RKO (cell line): Measurements from ENCODE around the gene RBM33.

Experiments
- DNase-seq: peaks from one replicate; pipeline ENCODE4 v3.0.0-alpha.2; 2016; ENCODE audit warnings: low spot score

RBM33 gene

GRCh38 chr7:155770241-155770640 is 125.8 kb downstream of the RBM33 start:
- no peak for DNase-seq

DNA sequence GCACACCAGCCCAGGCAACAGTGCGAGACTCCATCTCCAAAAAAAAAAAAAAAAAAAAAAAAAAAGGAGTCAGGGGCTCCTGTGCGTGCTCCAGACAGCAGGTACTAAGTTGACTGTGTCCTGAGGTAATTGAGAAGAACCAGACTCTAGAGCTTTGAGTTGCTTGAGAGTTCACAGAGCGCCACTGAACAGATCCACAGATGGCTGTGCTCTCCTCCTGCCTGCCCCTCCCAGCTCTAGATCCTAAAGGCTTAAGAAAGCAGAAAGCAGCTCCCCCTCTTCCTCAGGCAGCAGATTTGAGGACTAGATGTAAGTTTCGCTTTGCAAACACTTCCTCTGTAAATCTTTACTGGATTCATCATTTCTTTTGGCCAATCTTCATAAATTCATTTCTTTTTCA is 129.1 kb downstream of the RBM33 start:
- DNase-seq, result no peak

DNA sequence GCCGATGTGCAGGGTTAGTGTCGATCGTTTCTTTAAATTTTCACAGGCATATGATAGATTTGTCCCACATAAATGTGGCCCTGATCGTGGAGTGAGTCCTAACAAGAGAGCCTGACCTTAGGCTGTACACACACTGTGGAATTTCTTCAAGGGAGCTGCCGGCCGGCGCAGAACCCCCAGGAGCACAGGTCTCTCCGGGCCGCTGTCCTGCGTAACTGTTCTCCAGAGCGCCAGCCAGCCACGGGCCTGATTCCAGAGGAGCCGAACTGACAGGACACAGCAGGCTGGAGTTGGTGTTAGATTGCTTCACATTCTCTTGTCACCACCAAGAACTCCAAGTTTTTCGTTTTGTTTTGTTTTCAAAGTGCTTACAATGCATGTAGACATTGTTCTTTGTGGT is 130.5 kb downstream of the RBM33 start:
- no peak for DNase-seq

GRCh38 chr7:155775691-155776090 is 131.2 kb downstream of the RBM33 start:
- no peak for DNase-seq

- DNase-seq, result no peak
Measured at GRCh38 chr7:155776606-155777005, 132.1 kb downstream of the RBM33 start.

DNA sequence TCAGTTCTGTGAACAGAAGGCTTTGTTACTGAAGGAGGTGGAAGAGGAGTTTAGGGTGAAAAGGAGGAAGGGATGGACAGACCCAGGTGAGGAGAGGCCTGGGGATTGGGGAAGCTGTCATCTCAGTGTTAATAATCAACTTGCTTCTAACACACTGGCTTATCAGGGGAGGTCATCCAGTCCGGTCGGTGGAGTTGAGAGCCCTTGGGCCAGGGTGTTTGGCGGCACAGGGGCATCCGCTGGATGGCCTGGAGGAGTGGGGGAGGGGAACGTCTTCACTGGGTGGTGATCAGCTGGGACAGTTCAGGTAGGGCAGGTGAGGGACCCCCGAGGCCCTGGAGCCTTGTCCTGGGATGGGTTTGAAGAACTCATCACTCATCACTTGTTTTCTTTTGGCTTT is 133.9 kb downstream of the RBM33 start:
- DNase-seq, result no peak

DNA sequence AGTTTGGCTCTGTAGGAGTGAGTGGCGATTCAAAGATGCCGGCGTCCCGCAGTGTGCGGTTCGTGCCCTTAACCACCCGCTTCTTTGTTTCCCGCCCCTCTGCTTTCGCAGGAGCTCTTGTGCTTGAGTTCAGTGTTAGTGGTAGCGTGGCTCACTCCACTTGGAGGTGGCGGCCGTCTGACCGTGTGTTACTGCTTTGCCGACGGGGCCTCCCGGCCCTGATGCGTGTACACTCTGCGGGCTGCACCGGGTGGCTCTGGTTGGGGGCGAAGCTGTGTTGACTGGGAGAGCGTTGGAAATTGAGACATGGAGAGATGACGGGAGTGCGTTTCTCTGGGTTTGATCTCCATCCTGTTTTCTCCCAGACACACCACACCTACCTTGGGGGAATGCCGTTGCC is 136.4 kb downstream of the RBM33 start:
- DNase-seq, result no peak

- DNase-seq, result no peak
Measured at GRCh38 chr7:155781433-155781832, 137.0 kb downstream of the RBM33 start.

- DNase-seq, result no peak
Measured at GRCh38 chr7:155782466-155782865, 138.0 kb downstream of the RBM33 start.

DNA sequence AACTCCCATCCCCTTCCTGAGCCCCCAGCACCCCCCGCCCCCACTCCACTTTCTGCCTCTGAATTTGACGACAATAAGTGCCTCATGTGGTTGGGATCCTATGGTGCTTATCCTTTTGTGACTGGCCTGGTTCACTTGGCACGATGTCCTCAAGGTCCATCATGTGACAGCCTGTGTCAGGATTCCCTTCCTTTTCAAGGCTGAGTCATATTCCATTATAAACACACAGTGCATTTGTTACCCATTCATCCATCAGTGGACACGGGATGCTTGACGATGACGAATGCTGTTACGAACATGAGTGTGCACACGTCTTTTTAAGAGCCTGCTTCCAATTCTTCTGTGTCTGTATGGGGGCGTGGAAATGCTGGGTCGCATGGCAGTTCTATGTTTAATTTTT is 141.1 kb downstream of the RBM33 start:
- DNase-seq, result peak; percentile 84

DNA sequence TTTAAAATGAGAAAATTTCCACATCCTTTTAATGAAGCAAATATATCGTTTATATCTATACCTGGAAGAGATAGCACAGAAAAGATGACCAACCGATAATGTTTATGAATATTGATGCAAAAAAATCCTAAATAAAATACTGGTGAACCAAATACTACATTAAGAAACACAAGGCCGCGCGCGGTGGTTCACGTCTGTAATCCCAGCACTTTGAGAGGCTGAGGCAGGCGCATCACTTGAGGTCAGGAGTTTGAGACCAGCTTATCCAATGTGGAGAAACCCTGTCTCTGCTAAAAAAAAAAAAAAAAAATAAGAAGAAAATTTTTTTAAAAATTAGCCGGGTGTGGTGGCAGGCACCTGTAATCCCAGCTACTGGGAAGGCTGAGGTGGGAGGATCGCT is 142.0 kb downstream of the RBM33 start:
- DNase-seq, result no peak

GRCh38 chr7:155787171-155787851 is 142.8 kb downstream of the RBM33 start:
- no peak for DNase-seq

DNA sequence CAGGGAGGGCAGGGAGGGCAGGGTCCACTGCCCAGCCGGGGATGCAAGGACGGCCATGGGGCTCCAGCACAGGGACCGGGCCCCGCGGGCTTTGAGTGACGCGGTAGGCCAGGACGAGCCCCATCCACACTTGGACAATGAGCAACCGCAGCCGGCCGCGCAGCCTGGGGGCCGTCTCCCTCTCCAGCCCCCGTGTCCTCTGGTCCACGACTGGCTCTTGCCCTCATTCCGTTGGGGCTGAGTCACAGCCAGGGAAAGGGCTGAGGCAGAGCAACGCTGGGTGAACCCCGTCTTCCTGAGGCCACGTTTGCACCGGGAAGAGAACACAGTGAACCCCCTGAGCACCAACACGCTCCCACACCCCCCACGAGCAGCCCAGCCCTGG is 144.1 kb downstream of the RBM33 start:
- peak; percentile 11 for DNase-seq

- DNase-seq, result no peak
Measured at GRCh38 chr7:155789001-155789725, 144.7 kb downstream of the RBM33 start.

DNA sequence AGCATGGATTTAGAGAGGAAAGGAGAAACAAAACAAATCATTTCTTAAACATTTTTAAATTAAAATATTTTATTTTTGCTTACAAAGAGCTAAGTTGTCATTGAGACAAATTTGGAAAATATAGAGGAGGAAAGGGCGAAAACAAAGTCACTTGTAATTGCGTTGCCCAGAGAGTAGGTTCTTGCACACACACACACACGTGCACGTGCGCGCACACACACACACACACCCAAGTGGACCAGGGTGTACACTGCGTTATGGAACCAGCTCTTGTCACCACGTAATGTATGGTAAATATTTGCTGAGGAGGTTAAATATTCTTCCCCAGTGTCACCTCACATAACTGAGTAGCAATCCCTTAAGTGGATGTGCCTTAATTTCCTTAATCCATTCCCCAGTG is 146.2 kb downstream of the RBM33 start:
- DNase-seq, result no peak

DNA sequence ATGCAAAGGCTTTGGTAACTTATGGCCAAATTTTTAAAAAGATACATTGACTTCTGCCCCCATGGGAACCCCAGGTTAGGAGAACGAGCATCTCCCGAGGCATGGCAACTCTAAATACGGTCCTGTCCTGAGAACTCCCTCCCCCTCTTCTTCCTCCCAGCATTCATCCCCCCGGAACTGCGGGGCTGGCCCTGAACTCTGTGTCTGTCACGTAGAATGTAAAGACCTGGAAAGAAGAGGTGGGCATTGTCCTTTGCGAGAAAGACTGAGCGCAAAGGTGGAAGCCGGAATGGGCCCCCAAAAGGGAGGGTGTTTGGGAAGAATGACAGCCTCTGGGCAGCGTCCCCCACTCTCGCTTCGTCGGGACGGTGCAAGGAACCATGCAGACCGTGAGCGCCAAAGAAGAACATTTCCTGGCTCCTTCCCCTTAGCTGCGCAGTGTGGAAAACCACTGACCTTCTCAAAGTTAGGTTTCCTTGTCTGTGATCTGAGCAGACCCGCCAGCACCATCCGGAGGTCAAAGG is 146.8 kb downstream of the RBM33 start:
- no peak for DNase-seq

DNA sequence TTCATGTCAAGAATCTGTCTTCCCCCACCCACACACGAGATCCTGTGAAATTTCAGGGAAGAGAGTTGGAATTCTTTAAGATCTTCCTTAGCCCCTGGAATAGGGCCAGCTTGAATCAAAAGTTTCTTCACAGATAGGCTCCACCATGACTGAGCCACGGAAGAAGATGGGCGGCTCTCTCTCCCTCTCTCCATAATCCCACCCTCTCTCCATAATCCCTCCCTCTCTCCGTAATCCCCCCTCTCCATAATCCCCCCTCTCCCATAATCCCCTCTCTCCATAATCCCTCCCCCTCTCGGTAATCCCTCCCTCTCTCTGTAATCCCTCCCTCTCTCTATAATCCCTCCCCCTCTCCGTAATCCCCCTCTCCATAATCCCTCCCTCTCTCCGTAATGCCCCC is 147.4 kb downstream of the RBM33 start:
- DNase-seq, result no peak

DNA sequence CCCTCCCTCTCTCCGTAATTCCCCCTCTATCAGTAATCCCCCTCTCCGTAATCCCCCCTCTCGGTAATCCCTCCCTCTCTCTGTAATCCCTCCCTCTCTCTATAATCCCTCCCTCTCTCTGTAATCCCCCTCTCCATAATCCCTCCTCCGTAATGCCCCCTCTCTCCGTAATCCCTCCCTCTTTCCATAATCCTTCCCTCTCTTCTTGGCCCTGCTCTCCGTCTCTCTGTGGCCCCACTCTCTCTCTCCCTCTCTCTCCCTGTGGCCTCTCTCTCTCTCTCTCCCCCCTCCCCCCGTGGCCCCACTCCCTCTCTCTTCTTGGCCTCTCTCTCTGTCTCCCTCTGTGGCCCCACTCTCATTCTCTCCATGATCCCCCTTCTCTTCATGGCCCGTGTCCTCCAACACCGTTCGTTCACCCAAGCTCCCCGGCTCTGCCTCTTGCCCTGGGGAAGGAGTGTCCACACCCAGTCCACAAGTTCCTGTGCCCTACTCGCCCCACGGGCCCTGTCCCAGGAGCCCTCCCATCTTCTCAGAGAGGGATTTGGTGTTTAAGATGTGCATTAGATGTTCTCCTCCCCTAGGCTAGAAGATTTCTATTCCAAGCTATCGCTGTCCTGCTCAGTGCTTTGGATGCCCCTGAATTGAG is 148.0 kb downstream of the RBM33 start:
- DNase-seq, result no peak

DNA sequence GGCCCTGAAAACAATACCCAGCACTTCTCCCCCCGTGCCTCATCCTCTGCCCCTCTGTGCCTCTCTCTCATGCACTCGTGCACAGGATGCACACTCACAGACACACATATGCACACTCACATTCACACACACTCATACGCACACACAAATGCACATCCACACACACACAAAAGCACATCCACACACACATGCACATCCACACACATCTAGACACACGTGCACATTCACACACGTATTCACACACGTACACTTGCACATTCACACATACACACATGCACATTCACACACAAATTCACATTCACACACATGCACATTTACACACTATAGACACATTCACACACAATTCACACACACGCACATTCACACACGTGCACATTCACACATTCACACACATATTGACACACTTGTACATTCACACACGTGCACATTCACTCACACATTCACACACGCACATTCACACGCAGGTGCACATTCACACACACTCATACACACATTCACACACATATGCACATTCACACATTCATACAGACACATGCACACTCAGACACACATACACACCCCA is 148.6 kb downstream of the RBM33 start:
- DNase-seq, result no peak

DNA sequence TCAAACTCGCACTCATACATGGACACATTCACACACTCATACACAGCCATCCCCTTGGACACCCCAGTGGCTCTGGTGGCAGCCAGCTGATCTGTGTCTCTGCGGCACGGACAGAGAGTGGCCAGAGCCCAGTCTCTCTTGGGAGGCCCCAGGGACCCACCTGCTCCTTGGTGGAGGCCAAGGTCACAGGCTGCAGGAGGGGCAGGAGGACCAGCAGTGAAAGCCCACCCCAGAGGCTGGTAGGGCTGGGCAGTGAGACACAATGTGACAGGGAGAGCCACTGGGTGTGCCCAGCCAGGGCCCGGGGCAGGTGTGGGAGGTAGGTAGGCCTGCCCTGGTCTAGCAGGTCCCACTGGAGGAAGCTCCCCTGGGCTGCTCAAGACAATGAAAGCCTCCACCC is 149.3 kb downstream of the RBM33 start:
- no peak for DNase-seq

GRCh38 chr7:155794196-155794595 is 149.7 kb downstream of the RBM33 start:
- DNase-seq, result no peak

- no peak for DNase-seq
Measured at GRCh38 chr7:155795401-155795800, 150.9 kb downstream of the RBM33 start.

DNA sequence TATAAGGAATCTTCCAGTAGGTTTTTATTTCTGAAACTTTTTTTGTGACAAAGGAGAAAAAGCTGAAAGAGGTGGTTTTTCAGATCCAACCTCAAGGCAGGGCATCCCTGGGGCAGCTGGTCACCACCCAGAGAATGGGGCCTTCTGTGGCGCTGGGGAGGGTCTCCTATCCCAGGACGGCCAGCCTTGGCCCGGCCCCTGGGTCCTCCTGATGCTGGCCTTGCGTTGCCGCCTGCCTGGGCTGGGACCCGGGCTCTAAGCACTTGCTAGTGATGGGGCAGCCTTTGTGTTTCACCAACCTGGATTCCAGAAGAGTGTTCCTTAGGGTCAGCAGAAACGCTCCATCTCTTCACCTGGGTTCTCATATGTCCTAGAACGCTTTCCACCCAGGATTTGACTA is 151.5 kb downstream of the RBM33 start:
- no peak for DNase-seq
